ENCODE data around the gene C6orf52. TPM values are rescaled to one million over a fixed set of nuclear protein-coding genes. Genes with fewer than 3 reads are reported as not detected.
A peak's percentile ranks its signal among the peaks of the same experiment; 100 is the strongest.

C6orf52 gene
- total RNA-seq, 1 donor from 2014 or later: 3.1 TPM

GRCh38 chr6:10719296-10719963 lies 25.0 kb upstream of the C6orf52 start:
- H3K27me3 ChIP-seq (ENCODE audit: control insufficient read depth, insufficient read depth, low read length): no peaks in the 10 kb centered on the region
- H3K4me3 ChIP-seq (ENCODE audit: low read depth, low read length): peak overlapping the region; percentile 50
- TF ChIP-seq CTCF (IDR thresholded peaks at IDR 0.05; ENCODE audit: insufficient read depth, low read length, poor library complexity, severe bottlenecking): no peak
- DNase-seq (ENCODE audit: low read depth): no peak
- H3K36me3 ChIP-seq (ENCODE audit: control insufficient read depth, insufficient read depth, low read length): no peaks in the 10 kb centered on the region

GRCh38 chr6:10713962-10714361 lies 19.5 kb upstream of the C6orf52 start:
- TF ChIP-seq CTCF (IDR thresholded peaks at IDR 0.05; ENCODE audit: insufficient read depth, low read length, poor library complexity, severe bottlenecking): no peak
- H3K27me3 ChIP-seq (ENCODE audit: control insufficient read depth, insufficient read depth, low read length): no peaks in the 10 kb centered on the region
- no peaks in the 10 kb centered on the region for H3K36me3 ChIP-seq (ENCODE audit: control insufficient read depth, insufficient read depth, low read length)
- no peak for DNase-seq (ENCODE audit: low read depth)
- no peak overlapping the region for H3K4me3 ChIP-seq (ENCODE audit: low read depth, low read length)

DNA sequence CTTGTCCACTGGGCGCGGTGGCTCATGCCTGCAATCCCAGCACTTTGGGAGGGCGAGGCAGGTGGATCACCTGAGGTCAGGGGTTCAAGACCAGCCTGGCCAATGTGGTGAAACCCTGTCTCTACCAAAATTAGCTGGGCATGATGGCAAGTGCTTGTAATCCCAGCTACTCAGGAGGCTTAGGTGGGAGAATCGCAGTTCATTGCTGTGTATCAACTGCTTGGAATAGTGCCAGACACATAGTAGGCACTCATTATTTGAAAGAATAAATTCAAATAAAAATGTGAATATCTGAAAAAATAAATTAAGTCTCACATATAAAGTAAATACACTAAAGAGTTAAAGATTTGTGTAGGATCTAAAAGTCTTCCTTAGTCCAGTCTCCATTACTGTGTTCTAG lies 2.2 kb upstream of the C6orf52 start:
- H3K27me3 ChIP-seq (ENCODE audit: control insufficient read depth, insufficient read depth, low read length): no peaks in the 10 kb centered on the region
- H3K4me3 ChIP-seq (ENCODE audit: low read depth, low read length): no peak overlapping the region
- no peak for DNase-seq (ENCODE audit: low read depth)
- TF ChIP-seq CTCF (IDR thresholded peaks at IDR 0.05; ENCODE audit: insufficient read depth, low read length, poor library complexity, severe bottlenecking): no peak
- no peaks in the 10 kb centered on the region for H3K36me3 ChIP-seq (ENCODE audit: control insufficient read depth, insufficient read depth, low read length)

DNA sequence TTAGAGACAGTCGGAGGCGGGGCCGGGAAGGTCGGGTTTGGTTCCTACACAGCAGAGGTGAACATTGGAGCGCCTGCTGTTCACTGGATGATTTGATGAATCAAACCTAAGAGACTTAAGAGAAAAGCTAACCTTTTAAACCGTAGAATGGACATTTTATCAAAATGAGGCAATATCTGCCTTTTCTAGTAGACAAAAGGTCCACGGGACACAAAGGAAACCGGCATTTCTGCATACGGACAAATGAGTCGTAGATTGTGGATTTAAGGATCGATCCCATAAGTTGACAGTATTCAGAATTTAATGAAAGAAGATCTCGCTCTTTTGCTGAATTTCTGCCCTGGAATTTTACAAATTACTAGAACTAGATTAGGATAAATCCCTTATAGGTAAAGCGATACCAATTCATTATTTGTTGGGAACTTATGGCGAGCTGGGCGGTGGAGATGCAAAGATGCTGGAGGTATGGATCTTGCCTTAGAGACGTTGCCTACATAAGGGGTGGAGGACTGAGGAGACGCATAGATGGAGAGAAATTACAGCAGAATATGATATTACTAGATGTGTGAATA lies 756 bp upstream of the C6orf52 start:
- no peaks in the 10 kb centered on the region for H3K27me3 ChIP-seq (ENCODE audit: control insufficient read depth, insufficient read depth, low read length)
- peak overlapping the region; percentile 76 for H3K4me3 ChIP-seq (ENCODE audit: low read depth, low read length)
- no peak for DNase-seq (ENCODE audit: low read depth)
- TF ChIP-seq CTCF (IDR thresholded peaks at IDR 0.05; ENCODE audit: insufficient read depth, low read length, poor library complexity, severe bottlenecking): no peak
- no peaks in the 10 kb centered on the region for H3K36me3 ChIP-seq (ENCODE audit: control insufficient read depth, insufficient read depth, low read length)

DNA sequence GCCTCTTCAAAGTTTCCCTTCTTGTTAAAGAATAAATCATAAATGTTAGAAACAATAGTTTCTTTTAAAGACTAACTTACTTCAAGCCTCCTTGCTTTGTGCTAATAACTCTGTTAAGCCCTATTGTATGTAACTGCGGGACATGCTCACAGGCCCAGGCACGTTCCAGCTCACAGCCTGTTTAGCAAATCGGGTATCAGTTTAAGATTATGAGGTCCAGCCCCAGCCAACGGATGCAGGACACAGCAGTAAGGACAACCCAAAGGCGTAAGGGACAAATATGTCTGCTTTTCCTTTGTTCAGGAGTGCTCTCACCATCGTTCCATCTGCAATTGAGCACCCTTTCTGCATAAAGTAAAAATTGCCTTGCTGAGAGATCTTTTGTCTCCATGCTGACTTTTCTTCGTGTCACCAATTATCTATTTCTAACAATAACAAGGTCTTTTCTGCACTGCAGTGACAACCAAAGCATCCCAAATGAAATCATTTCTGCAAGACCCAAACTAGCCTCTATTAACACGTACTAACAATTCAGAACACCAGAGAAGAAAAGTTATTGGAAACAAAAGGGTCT lies 1.4 kb downstream of the C6orf52 start:
- H3K36me3 ChIP-seq (ENCODE audit: control insufficient read depth, insufficient read depth, low read length): no peaks in the 10 kb centered on the region
- no peak for DNase-seq (ENCODE audit: low read depth)

More for the DNA sequence above, 1.4 kb downstream of the C6orf52 start:
- H3K4me3 ChIP-seq (ENCODE audit: low read depth, low read length): peak overlapping the region; percentile 76
- H3K27me3 ChIP-seq (ENCODE audit: control insufficient read depth, insufficient read depth, low read length): no peaks in the 10 kb centered on the region
- TF ChIP-seq CTCF (IDR thresholded peaks at IDR 0.05; ENCODE audit: insufficient read depth, low read length, poor library complexity, severe bottlenecking): no peak
